Pericardium fibroblast (primary cell): ENCODE measurements around the gene NDUFS1. TPM values are rescaled to one million over a fixed set of nuclear protein-coding genes. Genes with fewer than 3 reads are reported as not detected.

ENCODE experiments used
- total RNA-seq: library from RNA; depleted of rRNA; stranded (reverse); fragments of >200 nt; gene quantifications from 2 replicates; pipeline ENCODE4 v1.2.3, GENCODE V29; 2015

Gene NDUFS1
- 36.5 and 45.9 TPM in 2 replicates for total RNA-seq

GRCh38 chr2:206159346-206160124, at the start of gene NDUFS1, which contains the start of gene EEF1B2:
Gene NDUFS1 (minus strand): TSS chr2:206159444. CDS start chr2:206153678, 5,766 bp downstream.
Gene EEF1B2 (plus strand): TSS chr2:206159895. CDS start chr2:206159980, 85 bp downstream.

GRCh38 chr2:206085742-206086445, 73.3 kb downstream of the NDUFS1 start, which contains the start of gene INO80D:
Gene INO80D (minus strand): TSS chr2:206086174. CDS start chr2:206063016, 23,158 bp downstream.

Other genes with a start within 250 kb of the NDUFS1 start
- gene INO80D, start 73.3 kb downstream of the NDUFS1 start, total RNA-seq: 4.9 and 6.0 TPM in 2 replicates
- gene EEF1B2, start 451 bp upstream of the NDUFS1 start, total RNA-seq: 580 and 786 TPM in 2 replicates
- gene ZDBF2, start 115.2 kb upstream of the NDUFS1 start, total RNA-seq: 3.5 and 5.1 TPM in 2 replicates